Posterior vena cava (tissue), 2 donors: ENCODE data around the gene OTULIN. TPM values are rescaled to one million over a fixed set of nuclear protein-coding genes. Genes with fewer than 3 reads are reported as not detected.
A peak's percentile ranks its signal among the peaks of the same experiment; 100 is the strongest.

Source experiments
- DNase-seq: peaks from one replicate; pipeline ENCODE4 v3.0.0-alpha.2; 2020; ENCODE audit warnings: low spot score
- intact Hi-C, 2 donors: fragments of 100-400 bp; cut with DNase I; formaldehyde crosslinking; loops; one replicate each; pipeline versions ENCODE4 v1.14.1 to v1.14.2; 2022 to 2023
- long read RNA-seq, 2 donors: library from polyadenylated mRNA; unstranded; transcript quantifications; one replicate each; pipeline ENCODE4 v2.0.0, GENCODE V29; 2020 to 2021
- total RNA-seq, 2 donors: library from RNA; stranded (reverse); fragmentation: NEBNext Ultra II Directional; extraction: Animal tissue kit (Norgen Biotek cat#: 25700); gene quantifications; one replicate each; pipeline ENCODE4 v1.2.1, GENCODE V29; 2021
- donor health status: DM: yes; HTN: yes; CAD: no.
- donor health status: DM: yes; HTN: yes; CAD: no.

OTULIN gene
- 10 to 100 TPM; 24.6 to 26.9 TPM for total RNA-seq
- long read RNA-seq, donor 1, full-length matches to known transcripts: 2 of 6 reads
- long read RNA-seq, donor 1, partial matches to known transcripts: 0 of 6 reads
- long read RNA-seq, donor 1, other reads (novel, unspliced or antisense): 4 of 6 reads
- long read RNA-seq, donor 2, partial matches to known transcripts: 0 of 4 reads
- long read RNA-seq, donor 2, other reads (novel, unspliced or antisense): 4 of 4 reads

DNA sequence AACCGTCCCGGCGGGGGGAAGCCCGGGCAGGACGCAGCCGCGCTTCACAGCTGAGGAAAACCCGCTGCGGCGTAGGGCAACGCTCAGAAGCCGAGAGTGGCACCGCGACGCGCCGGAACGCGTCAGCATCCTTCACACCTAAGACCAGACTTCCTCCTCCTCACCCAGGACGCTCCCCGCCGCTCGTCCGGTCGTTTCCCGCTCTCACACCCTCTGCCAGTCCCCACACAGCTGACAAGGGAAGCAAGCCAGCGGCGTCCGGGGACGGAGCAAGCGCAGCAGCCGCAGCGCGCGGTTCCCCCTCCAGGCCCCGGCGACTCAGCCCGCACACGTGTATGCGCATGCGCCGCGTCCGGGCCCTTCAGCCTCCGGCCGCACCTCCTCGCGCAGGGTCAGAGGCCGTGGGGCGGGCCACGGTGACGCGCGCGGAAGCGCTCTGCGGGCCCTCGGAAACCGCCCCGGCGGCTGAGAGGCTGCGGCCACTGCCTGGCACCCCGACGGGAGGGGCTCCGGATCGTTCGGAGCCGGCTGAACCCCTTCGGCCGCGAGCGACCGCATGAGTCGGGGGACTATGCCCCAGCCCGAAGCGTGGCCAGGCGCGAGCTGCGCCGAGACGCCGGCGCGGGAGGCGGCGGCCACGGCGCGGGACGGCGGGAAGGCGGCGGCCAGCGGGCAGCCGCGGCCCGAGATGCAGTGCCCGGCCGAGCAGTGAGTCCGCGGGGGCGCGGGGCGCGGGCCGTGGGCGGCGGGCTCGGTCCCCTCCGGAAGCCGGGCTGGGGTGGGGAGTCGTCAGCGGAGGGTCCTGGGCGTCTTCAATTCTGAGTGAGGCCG, at the start of gene OTULIN:
Gene OTULIN, plus strand, starts transcription at position 449 of the 831 bp plus-strand sequence. Its CDS starts 108 bp downstream, at position 557.
- peak; percentile 97 for DNase-seq
- intact Hi-C loops: no loop called here

- DNase-seq: no peak
- intact Hi-C loops: no loop called here
These were observed 49.2 kb upstream of the OTULIN start for GRCh38 chr5:14615365-14615764.

GRCh38 chr5:14617441-14617840, 47.1 kb upstream of the OTULIN start:
- no peak for DNase-seq
- intact Hi-C loops: no loop called here

- no peak for DNase-seq
- intact Hi-C loops: no loop called here
These were observed 37.2 kb upstream of the OTULIN start for GRCh38 chr5:14627270-14627669.

DNA sequence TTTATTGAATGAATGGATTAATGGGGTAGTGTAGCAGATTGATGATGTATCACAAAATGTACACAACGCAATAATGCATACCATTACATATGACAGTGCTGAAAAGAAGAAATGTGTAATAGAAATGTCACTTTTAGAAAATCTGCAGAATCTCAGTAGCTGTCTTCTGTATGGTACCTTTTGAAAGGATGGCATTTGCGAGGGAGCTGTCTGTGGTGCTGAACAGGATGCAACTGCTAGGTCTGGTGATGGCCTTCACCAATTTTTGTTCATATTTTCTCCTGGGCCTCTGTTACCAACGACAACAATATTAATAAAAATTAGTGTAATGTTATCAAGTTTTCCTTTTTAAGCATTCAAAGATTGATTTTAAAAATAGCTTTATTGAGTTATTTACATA, 36.2 kb upstream of the OTULIN start:
- intact Hi-C loops: no loop called here
- DNase-seq: no peak

- no peak for DNase-seq
- intact Hi-C loops: no loop called here
These were observed 33.8 kb upstream of the OTULIN start for GRCh38 chr5:14630671-14631070.

DNA sequence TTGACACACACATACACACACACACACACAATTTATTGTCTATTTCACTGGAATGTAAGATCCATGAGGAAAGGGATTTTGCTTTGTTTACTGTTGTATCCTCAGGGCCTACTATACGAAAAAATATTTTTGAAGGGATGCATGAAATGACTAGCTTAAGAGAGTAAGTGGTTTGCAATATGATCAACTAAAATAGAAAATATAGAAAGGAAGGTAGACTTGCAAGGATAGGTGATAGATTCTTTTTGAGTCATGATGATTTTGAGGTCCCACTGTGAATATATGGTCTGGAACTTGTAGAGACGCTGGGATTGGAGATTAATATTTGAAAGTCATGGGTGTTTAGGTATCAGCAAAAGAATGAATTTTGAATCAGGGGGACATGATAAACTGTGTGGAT, 28.9 kb upstream of the OTULIN start:
- DNase-seq: no peak

DNA sequence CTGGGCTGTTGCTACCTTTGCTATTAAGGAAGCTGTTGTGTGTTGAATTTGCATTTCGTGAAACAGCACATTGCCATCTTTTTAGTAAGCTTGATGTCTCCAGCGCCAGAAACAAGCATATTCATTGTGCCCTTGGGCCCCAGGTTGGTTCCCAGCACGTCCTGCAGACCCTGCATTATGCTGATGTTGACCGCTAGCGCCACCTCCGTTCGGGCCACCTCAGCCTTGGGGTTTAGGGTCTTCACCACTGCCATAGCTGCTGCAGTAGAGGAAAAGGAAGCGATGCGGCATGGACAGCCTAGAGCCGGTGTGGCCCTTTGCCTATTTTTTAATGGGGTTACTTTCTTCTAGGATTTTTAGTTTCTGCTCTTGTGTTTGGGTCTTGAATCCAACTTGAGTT, 23.8 kb upstream of the OTULIN start:
- DNase-seq: no peak
- intact Hi-C loops: no loop called here

More for the DNA sequence above, 28.9 kb upstream of the OTULIN start:
- intact Hi-C loops: no loop called here

- DNase-seq: no peak
- intact Hi-C loops: no loop called here
These were observed 19.8 kb upstream of the OTULIN start for GRCh38 chr5:14644623-14645237.

- intact Hi-C loops: loop anchor here in 1 of 2 donors (10.0 kb wide), 1 partner anchor 665 kb away; no protein-coding TSS in a partner anchor
- no peak for DNase-seq
These were observed 14.5 kb upstream of the OTULIN start for GRCh38 chr5:14650052-14650451.

DNA sequence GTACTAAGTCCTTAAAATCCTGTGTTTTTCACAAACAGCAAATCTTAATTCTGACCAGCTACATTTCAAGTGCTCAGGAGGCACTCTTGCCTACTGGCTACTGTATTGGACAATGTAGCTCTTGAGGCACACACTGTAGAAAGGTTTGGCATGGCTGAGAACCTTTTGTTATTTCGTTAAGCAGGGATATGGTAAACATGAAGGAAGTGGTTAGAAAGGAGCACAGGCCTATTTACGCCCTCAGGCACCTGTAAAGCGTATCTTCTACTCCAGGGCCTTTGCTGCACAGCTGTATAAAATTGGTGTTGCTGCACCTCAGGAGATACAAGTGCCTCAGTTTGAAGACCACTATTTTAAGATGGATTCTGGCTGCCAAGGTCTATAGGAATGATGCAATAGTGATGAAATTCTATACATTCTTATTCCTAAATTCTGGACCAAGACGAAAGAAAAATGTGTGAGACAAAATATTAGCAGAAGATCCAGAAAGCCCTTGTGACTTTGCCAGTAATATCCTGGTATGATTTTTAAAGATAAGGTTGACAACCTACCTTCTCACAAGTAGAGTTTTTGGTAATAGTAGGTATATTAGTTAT, 9.3 kb upstream of the OTULIN start:
- no peak for DNase-seq
- intact Hi-C loops: loop anchor here in 1 of 2 donors (10.0 kb wide), 1 partner anchor 670 kb away; no protein-coding TSS in a partner anchor

DNA sequence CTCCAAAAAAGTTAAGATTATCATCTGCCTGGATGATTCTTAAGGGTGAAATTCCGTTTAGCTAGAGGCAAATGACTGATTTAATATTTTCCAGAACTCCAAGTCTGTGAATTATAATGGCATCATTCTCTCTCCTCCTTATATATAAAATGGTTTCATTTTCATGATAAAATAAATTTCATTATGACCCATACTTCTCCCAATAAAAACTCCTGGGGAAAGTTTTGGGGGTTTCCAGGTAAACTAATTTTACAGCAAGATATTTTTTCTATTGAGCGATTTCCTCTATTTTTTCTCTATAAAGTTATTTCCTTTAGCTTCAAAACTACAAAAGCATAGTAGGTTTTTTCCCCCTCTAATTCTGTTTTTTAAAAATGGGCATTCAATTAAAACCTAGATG, 7.6 kb upstream of the OTULIN start:
- DNase-seq: no peak
- intact Hi-C loops: loop anchor here in 1 of 2 donors (10.0 kb wide), 1 partner anchor 672 kb away; no protein-coding TSS in a partner anchor

- DNase-seq: no peak
- intact Hi-C loops: loop anchor here in 1 of 2 donors (10.0 kb wide), 1 partner anchor 675 kb away; no protein-coding TSS in a partner anchor
These were observed 4.5 kb upstream of the OTULIN start for GRCh38 chr5:14659821-14660607.

GRCh38 chr5:14660833-14661232, 3.7 kb upstream of the OTULIN start:
- DNase-seq: no peak
- intact Hi-C loops: no loop called here

DNA sequence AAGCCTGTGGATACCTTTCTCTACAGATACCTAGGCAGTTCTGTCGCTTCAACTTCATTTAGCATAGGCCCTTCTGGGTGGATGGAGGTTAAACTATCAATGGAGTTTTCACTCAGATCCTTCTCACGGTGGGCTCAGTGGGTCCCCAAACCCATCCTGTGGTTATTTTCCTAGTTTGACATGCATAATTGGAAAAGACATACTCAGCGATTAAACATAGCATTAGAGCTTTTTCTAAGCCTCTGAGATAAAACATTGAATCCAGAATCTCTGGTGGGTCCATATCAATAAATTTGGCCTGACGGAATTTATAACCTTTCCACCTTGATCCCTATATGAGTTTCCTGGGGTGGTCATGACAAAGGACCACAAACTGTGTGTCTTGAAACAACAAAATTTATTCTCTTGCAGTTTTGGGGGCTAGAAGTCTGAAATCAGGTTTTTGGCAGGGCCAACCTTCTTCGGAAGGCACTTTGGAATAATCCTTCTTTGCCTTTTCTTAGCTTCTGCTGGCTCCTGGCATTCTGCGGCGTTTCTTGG, 1.7 kb upstream of the OTULIN start:
- no peak for DNase-seq
- intact Hi-C loops: no loop called here

DNA sequence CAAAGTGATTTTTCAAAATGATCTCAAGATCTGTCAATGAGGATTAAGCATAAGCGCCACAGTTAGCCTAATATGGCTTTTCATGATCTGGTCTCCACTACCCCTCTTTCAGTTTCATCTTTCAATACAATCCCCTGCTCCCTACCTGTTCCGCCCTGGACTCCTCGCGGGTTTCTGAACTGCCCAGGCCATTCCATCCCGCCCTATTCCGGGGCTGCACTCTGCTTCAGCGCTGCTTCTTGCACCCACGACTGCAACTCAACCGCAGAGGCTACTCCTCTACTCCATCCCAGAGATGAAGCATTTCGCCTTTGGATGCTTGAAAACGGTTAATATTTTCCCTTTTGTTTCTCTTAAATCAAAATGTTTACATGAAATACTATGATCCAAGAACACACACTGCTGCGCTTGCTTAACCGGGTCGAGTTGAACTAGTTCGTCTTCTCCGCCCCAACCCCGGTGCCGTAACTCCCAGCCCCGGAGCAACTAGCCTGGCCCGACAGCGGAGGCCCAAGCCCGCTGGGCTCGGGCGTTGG, 716 bp upstream of the OTULIN start:
- DNase-seq: no peak
- intact Hi-C loops: no loop called here

DNA sequence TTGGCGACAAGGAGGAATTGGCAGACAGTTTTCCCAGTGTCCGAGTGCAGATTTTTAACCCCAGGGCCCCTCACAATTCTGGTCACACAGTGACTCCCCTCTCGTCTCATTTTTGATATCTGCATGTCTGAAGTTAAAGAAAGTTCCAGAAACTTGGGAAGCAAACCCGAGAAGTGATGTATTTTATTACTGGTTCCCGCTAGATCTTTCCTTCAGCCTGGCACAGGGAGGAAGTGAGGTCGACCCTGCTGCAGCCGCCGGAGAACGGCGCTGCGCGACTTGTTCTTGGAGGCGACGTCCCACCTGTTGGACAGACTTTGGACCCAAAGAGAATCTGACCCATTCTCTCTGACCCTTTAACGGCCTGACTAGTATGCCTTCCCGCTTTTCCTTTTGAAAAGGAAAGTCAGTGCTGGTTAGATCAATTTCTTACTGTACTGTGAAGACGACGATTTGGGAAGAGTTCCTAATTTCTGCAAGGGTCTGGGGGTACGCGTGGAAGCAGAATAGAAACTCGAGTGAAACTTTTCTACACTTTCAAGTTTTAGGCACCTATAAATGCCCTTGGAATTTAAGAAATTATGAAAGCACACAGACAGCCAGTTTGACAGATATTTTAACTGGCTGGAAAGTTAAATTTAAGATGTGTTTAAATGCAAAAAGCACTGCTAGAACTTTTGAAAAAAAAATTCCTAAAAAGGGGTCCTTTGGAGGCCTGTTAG, 744 bp downstream of the OTULIN start:
- no peak for DNase-seq
- intact Hi-C loops: no loop called here

DNA sequence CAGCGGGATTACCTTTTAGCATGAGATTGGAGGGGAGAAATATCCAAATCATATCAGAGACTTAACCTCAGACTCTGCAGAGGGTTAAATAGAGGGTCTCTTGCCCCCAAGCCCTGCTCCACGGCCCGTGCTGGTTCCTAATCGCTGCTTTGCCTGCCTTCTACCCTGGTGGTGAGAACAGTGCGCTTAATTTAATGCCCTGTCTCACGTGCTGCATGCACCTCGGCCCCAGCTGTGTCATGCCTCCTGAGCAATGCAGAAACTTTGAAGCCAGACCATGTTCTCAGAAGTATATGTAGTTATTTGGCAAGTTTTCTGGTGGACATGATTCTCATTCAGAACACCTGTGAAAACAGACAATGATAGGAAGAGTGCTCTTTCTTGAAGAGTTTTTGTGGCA, 1.4 kb downstream of the OTULIN start:
- intact Hi-C loops: no loop called here

More for the DNA sequence above, 1.4 kb downstream of the OTULIN start:
- no peak for DNase-seq
